ENCODE data around the gene CHST10.

DNA sequence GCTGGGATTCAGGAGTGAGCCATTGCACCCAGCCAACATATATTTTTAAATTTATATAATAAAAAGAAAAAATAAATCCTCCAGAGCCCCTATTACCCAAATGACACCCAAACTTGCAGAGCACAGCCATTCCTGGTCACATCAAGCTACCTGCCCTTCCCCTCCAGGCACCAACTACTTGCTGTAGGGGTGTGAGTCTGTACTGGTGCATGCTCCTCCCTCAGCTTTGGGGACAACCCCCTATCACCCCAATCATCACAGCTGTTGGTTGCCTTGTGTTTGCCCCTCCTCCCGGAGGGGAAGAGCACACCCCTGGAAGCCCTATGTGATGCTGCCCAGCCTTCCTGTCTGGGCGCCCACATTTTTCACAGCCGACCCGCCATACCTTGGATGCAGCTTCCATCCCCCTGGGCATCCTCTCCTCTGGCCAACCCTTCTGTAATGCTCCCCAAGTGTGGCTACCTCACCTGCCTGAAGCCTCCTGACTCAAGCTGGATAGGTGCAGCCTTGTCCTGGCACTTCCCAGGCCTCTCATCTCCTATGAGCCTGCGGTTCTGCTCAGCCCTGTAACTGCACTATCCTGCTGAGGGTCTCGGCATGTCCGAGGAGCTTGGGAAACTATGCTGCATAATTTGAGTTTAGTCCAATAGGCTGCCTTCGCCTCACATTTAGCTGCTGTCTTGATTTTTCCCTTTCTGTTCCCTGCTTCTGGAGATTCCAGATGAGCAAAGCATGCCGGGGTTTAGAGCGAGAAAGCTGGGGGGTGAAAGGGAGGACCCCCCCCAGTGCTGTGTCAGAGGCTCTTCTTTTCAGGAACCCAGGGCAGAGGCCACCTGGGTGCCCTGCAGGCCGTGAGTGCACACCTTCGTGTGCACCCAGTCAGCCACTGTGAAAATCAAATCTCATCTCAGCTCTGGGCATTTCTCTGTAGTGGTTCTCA lies 27.2 kb downstream of the CHST10 start:
- TF ChIP-seq RAD21 (IDR thresholded peaks at IDR 0.05), result no peak
- no peak for TF ChIP-seq TAF1 (conservative IDR thresholded peaks at IDR 0.05)
- TF ChIP-seq, protein P1, sequence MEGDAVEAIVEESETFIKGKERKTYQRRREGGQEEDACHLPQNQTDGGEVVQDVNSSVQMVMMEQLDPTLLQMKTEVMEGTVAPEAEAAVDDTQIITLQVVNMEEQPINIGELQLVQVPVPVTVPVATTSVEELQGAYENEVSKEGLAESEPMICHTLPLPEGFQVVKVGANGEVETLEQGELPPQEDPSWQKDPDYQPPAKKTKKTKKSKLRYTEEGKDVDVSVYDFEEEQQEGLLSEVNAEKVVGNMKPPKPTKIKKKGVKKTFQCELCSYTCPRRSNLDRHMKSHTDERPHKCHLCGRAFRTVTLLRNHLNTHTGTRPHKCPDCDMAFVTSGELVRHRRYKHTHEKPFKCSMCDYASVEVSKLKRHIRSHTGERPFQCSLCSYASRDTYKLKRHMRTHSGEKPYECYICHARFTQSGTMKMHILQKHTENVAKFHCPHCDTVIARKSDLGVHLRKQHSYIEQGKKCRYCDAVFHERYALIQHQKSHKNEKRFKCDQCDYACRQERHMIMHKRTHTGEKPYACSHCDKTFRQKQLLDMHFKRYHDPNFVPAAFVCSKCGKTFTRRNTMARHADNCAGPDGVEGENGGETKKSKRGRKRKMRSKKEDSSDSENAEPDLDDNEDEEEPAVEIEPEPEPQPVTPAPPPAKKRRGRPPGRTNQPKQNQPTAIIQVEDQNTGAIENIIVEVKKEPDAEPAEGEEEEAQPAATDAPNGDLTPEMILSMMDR (IDR thresholded peaks at IDR 0.05; ENCODE audit: low read depth, low read length, missing input control), result no peak
- TF ChIP-seq, protein P2, sequence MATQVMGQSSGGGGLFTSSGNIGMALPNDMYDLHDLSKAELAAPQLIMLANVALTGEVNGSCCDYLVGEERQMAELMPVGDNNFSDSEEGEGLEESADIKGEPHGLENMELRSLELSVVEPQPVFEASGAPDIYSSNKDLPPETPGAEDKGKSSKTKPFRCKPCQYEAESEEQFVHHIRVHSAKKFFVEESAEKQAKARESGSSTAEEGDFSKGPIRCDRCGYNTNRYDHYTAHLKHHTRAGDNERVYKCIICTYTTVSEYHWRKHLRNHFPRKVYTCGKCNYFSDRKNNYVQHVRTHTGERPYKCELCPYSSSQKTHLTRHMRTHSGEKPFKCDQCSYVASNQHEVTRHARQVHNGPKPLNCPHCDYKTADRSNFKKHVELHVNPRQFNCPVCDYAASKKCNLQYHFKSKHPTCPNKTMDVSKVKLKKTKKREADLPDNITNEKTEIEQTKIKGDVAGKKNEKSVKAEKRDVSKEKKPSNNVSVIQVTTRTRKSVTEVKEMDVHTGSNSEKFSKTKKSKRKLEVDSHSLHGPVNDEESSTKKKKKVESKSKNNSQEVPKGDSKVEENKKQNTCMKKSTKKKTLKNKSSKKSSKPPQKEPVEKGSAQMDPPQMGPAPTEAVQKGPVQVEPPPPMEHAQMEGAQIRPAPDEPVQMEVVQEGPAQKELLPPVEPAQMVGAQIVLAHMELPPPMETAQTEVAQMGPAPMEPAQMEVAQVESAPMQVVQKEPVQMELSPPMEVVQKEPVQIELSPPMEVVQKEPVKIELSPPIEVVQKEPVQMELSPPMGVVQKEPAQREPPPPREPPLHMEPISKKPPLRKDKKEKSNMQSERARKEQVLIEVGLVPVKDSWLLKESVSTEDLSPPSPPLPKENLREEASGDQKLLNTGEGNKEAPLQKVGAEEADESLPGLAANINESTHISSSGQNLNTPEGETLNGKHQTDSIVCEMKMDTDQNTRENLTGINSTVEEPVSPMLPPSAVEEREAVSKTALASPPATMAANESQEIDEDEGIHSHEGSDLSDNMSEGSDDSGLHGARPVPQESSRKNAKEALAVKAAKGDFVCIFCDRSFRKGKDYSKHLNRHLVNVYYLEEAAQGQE (IDR thresholded peaks at IDR 0.05), result no peak
- TF ChIP-seq, protein P3, sequence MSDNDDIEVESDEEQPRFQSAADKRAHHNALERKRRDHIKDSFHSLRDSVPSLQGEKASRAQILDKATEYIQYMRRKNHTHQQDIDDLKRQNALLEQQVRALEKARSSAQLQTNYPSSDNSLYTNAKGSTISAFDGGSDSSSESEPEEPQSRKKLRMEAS (IDR thresholded peaks at IDR 0.05), result no peak
- TF ChIP-seq, protein P4, sequence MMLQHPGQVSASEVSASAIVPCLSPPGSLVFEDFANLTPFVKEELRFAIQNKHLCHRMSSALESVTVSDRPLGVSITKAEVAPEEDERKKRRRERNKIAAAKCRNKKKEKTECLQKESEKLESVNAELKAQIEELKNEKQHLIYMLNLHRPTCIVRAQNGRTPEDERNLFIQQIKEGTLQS (IDR thresholded peaks at IDR 0.05), result no peak
- TF ChIP-seq HNF4A (conservative IDR thresholded peaks at IDR 0.05), result no peak
- no peak for TF ChIP-seq EGR1 (IDR thresholded peaks at IDR 0.05; ENCODE audit: low read depth in 2 of 2)
- TF ChIP-seq SP1 (IDR thresholded peaks at IDR 0.05), result no peak
- TF ChIP-seq GABPA (IDR thresholded peaks at IDR 0.05 in 1 of 2, conservative IDR thresholded peaks at IDR 0.05 in 1 of 2), result no peak
- no peak for TF ChIP-seq YY1 (IDR thresholded peaks at IDR 0.05)
